HEK293 (cell line): Measurements from ENCODE around the gene ATP6V0A1.

Experiments used
- ATF2 ChIP-seq: fragments of 450-650 bp; formaldehyde crosslinking; IDR thresholded peaks from 2 replicates; pipeline ENCODE4 v1.5.1; 2016; ENCODE audit warnings: missing biosample characterization, missing genetic modification characterization, low read depth
- ZBTB17 ChIP-seq: fragments of 450-650 bp; formaldehyde crosslinking; IDR thresholded peaks from 2 replicates; pipeline ENCODE4 v1.5.1; 2016; ENCODE audit warnings: missing biosample characterization, missing genetic modification characterization
- ZNF10 ChIP-seq: fragments of 450-650 bp; formaldehyde crosslinking; IDR thresholded peaks from 2 replicates; pipeline ENCODE4 v1.5.1; 2017; ENCODE audit warnings: missing biosample characterization, missing genetic modification characterization
- ZNF184 ChIP-seq: fragments of 450-650 bp; IDR thresholded peaks from 2 replicates; pipeline ENCODE4 v1.5.1; 2018; ENCODE audit warnings: missing biosample characterization, mild to moderate bottlenecking, missing genetic modification characterization
- ZNF302 ChIP-seq: fragments of 450-650 bp; formaldehyde crosslinking; IDR thresholded peaks from 2 replicates; pipeline ENCODE4 v1.5.1; 2016; ENCODE audit warnings: missing biosample characterization, missing genetic modification characterization, low read depth
- TF ChIP-seq, protein P1 (sequence below): fragments of 450-650 bp; formaldehyde crosslinking; IDR thresholded peaks from 2 replicates; pipeline ENCODE4 v1.5.1; 2016; ENCODE audit warnings: missing biosample characterization, missing genetic modification characterization
- TF ChIP-seq, protein P2 (sequence below): IDR thresholded peaks from 2 replicates; pipeline ENCODE4 v1.6.1; 2011; ENCODE audit warnings: mild to moderate bottlenecking, low read depth, low read length, borderline replicate concordance

DNA sequence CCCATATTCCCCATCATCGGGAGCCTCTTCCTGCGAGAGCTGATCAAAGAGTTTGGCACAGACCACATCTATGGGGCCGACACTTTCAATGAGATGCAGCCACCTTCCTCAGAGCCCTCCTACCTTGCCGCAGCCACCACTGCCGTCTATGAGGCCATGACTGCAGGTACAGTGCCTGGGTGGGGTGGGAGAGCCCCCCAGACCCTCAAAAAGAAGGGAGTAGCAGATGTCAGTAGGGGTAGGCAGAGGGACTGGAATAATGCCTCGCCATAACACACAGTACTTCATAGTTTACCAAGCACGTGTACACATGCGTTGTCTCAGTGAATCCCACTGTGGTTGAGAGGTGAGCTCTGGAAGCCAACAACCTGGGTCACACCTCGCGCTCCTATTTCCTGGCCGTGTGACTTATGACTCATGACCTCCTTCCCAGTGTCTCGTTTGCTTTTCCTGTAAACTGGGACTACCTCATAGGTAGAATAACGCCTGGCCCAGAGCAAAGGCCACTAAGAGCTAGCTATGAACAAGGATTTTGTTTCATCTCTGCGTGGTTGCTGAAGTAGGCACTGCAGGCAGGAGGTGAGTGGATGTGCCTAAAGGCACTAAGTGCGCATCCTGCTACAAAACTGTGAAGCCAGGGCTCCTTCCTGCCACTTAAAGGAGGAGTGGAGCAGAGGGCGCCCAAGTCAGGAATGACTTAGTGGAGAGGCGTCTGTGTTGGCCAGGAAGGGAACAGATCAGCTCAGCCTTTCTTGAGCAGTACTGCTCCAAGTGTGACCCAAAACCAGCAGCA lies 82.6 kb downstream of the ATP6V0A1 start:
- TF ChIP-seq ZNF184 (tag by site-specific recombination) (no peak), ZBTB17 (tag by site-specific recombination) (peak; percentile 44; the same call in 1 of the 2 replicates), ZNF10 (tag by site-specific recombination) (no peak), ATF2 (tag by site-specific recombination) (no peak), ZNF302 (tag by site-specific recombination) (no peak)
- TF ChIP-seq, protein P1, sequence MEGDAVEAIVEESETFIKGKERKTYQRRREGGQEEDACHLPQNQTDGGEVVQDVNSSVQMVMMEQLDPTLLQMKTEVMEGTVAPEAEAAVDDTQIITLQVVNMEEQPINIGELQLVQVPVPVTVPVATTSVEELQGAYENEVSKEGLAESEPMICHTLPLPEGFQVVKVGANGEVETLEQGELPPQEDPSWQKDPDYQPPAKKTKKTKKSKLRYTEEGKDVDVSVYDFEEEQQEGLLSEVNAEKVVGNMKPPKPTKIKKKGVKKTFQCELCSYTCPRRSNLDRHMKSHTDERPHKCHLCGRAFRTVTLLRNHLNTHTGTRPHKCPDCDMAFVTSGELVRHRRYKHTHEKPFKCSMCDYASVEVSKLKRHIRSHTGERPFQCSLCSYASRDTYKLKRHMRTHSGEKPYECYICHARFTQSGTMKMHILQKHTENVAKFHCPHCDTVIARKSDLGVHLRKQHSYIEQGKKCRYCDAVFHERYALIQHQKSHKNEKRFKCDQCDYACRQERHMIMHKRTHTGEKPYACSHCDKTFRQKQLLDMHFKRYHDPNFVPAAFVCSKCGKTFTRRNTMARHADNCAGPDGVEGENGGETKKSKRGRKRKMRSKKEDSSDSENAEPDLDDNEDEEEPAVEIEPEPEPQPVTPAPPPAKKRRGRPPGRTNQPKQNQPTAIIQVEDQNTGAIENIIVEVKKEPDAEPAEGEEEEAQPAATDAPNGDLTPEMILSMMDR (tag by site-specific recombination), result no peak
- TF ChIP-seq, protein P2, sequence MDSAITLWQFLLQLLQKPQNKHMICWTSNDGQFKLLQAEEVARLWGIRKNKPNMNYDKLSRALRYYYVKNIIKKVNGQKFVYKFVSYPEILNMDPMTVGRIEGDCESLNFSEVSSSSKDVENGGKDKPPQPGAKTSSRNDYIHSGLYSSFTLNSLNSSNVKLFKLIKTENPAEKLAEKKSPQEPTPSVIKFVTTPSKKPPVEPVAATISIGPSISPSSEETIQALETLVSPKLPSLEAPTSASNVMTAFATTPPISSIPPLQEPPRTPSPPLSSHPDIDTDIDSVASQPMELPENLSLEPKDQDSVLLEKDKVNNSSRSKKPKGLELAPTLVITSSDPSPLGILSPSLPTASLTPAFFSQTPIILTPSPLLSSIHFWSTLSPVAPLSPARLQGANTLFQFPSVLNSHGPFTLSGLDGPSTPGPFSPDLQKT, result no peak
